HepG2 (cell line): ENCODE data around the gene ZNF687. TPM values are rescaled to one million over a fixed set of nuclear protein-coding genes. Genes with fewer than 3 reads are reported as not detected.
A peak's percentile ranks its signal among the peaks of the same experiment; 100 is the strongest.

Experiments used
- BCLAF1 ChIP-seq: fragments of 450-650 bp; IDR thresholded peaks from 2 replicates; pipeline ENCODE4 v1.6.1; 2017; ENCODE audit warnings: mild to moderate bottlenecking
- CEBPB ChIP-seq: IDR thresholded peaks from 2 replicates; pipeline ENCODE4 v1.6.1; 2011; ENCODE audit warnings: low read depth, low read length, improper control_type of control experiment, borderline replicate concordance
- CERS6 ChIP-seq: sonication (generic); formaldehyde crosslinking; IDR thresholded peaks from 2 replicates; pipeline ENCODE4 v1.5.0; 2020; ENCODE audit warnings: missing genetic modification reagents
- HNRNPH1 ChIP-seq: fragments of 200-400 bp; formaldehyde crosslinking; optimal IDR thresholded peaks from 2 replicates; pipeline ENCODE3; 2017; ENCODE audit warnings: mild to moderate bottlenecking, low read depth, low read length
- KLF6 ChIP-seq: IDR thresholded peaks from 2 replicates; pipeline ENCODE4 v1.8.0; 2016; ENCODE audit warnings: missing biosample characterization, missing genetic modification reagents
- MAFF ChIP-seq: IDR thresholded peaks from 2 replicates; pipeline ENCODE4 v1.6.1; 2011; ENCODE audit warnings: low read depth, low read length, improper control_type of control experiment
- MBD4 ChIP-seq: IDR thresholded peaks from 2 replicates; pipeline ENCODE4 v1.6.1; 2012; ENCODE audit warnings: low read length, inconsistent platforms, borderline replicate concordance
- MNT ChIP-seq: fragments of 450-650 bp; IDR thresholded peaks from 2 replicates; pipeline ENCODE4 v1.6.1; 2016
- NFE2 ChIP-seq: sonication (generic); formaldehyde crosslinking; IDR thresholded peaks from 2 replicates; pipeline ENCODE4 v1.4.0; 2020; ENCODE audit warnings: missing genetic modification reagents
- NPAS2 ChIP-seq: sonication (generic); formaldehyde crosslinking; IDR thresholded peaks from 2 replicates; pipeline ENCODE4 v1.8.0; 2022; ENCODE audit warnings: mild to moderate bottlenecking, missing genetic modification reagents, borderline replicate concordance
- NR3C1 ChIP-seq: sonication (generic); formaldehyde crosslinking; IDR thresholded peaks from 2 replicates; pipeline ENCODE4 v1.4.0; 2020; ENCODE audit warnings: missing genetic modification reagents
- SNRNP70 ChIP-seq: fragments of 200-400 bp; formaldehyde crosslinking; IDR thresholded peaks from 2 replicates; pipeline ENCODE4 v1.6.1; 2017; ENCODE audit warnings: mild to moderate bottlenecking, low read depth, low read length, moderate library complexity
- SP140L ChIP-seq: sonication (generic); formaldehyde crosslinking; IDR thresholded peaks from 2 replicates; pipeline ENCODE4 v1.4.0; 2020; ENCODE audit warnings: missing genetic modification reagents, borderline replicate concordance
- ZBTB1 ChIP-seq: sonication (generic); formaldehyde crosslinking; IDR thresholded peaks from 2 replicates; pipeline ENCODE4 v1.4.0; 2020; ENCODE audit warnings: missing genetic modification reagents, borderline replicate concordance
- ZBTB21 ChIP-seq: sonication (generic); formaldehyde crosslinking; IDR thresholded peaks from 2 replicates; pipeline ENCODE4 v1.4.0; 2020; ENCODE audit warnings: missing genetic modification reagents
- ZBTB49 ChIP-seq: sonication (generic); formaldehyde crosslinking; IDR thresholded peaks from 2 replicates; pipeline ENCODE4 v1.4.0; 2020; ENCODE audit warnings: missing genetic modification reagents, borderline replicate concordance
- ZNF224 ChIP-seq: sonication (generic); formaldehyde crosslinking; IDR thresholded peaks from 2 replicates; pipeline ENCODE4 v1.5.0; 2020; ENCODE audit warnings: mild to moderate bottlenecking, missing genetic modification reagents
- ZNF230 ChIP-seq: sonication (generic); formaldehyde crosslinking; IDR thresholded peaks from 2 replicates; pipeline ENCODE4 v1.4.0; 2020; ENCODE audit warnings: mild to moderate bottlenecking, missing genetic modification reagents
- ZNF460 ChIP-seq: sonication (generic); formaldehyde crosslinking; IDR thresholded peaks from 2 replicates; pipeline ENCODE4 v1.5.1; 2020; ENCODE audit warnings: missing genetic modification reagents, mild to moderate bottlenecking, borderline replicate concordance
- ZNF660 ChIP-seq: sonication (generic); formaldehyde crosslinking; IDR thresholded peaks from 2 replicates; pipeline ENCODE4 v1.5.1; 2020; ENCODE audit warnings: mild to moderate bottlenecking, low read depth, missing genetic modification reagents, borderline replicate concordance
- polyA plus RNA-seq, 8 experiments: library from polyadenylated mRNA; depleted of rRNA in 3 of 8; stranded (reverse) in 7 of 8; unstranded in 1 of 8; fragments of >200 nt; fragmentation: Illumina TruSeq in 4 of 8; extraction: Trizol in 4 of 8; gene quantifications; 2 replicates each; pipeline versions ENCODE4 v1.2.1 to v1.2.3, GENCODE V29; 2011 to 2016; ENCODE audit warnings: low read depth in 4 of 8, missing spikeins in 1 of 8, mixed read lengths in 1 of 8; ENCODE audit not compliant: insufficient read depth in 1 of 8
- total RNA-seq, 5 experiments: library from RNA; depleted of rRNA; stranded (reverse); fragments of >200 nt; fragmentation: Illumina TruSeq; extraction: Trizol; gene quantifications; 2 replicates each; pipeline ENCODE4 v1.2.3, GENCODE V29; 2016; ENCODE audit warnings: low read depth in 1 of 5

The ZNF687 gene
- total and polyA plus RNA-seq, 2 of the 13 experiments (the other 11 are each of a cell fraction or from before 2014, with no cell fraction given) = 14.1 to 16.5 TPM

- TF ChIP-seq ZNF230 (CRISPR knock-in tag) = no peak
- no peak for TF ChIP-seq MBD4
- no peak for TF ChIP-seq HNRNPH1
- TF ChIP-seq NR3C1 (CRISPR knock-in tag) = no peak
- peak; percentile 91 for TF ChIP-seq CEBPB
- TF ChIP-seq NFE2 (CRISPR knock-in tag) = no peak
- no peak for TF ChIP-seq NPAS2 (CRISPR knock-in tag)
- no peak for TF ChIP-seq BCLAF1
- no peak for TF ChIP-seq KLF6 (CRISPR knock-in tag)
- no peak for TF ChIP-seq SNRNP70
- TF ChIP-seq ZNF660 (CRISPR knock-in tag) = no peak
- TF ChIP-seq MAFF = peak; percentile 25; the same call in 1 of the 2 replicates
- TF ChIP-seq ZNF224 (CRISPR knock-in tag) = no peak
- no peak for TF ChIP-seq SP140L (CRISPR knock-in tag)
- peak; percentile 89 for TF ChIP-seq ZBTB21 (CRISPR knock-in tag)
- TF ChIP-seq CERS6 = no peak
- no peak for TF ChIP-seq ZBTB49 (CRISPR knock-in tag)
- TF ChIP-seq ZNF460 (CRISPR knock-in tag) = no peak
- TF ChIP-seq ZBTB1 (CRISPR knock-in tag) = no peak
- no peak for TF ChIP-seq MNT
These were observed 29.7 kb downstream of the ZNF687 start (continued) for GRCh38 chr1:151311589-151312331.
